Activated CD4-positive, alpha-beta T cell treated with anti-CD3 and anti-CD28 coated beads, Interleukin-2, amount 50 U/mL, for 1 hour (primary cell): ENCODE results near the gene RIN3.

Experiments used
- DNase-seq: peaks from one replicate; pipeline ENCODE4 v3.0.0-alpha.2; 2020

RIN3 gene

DNA sequence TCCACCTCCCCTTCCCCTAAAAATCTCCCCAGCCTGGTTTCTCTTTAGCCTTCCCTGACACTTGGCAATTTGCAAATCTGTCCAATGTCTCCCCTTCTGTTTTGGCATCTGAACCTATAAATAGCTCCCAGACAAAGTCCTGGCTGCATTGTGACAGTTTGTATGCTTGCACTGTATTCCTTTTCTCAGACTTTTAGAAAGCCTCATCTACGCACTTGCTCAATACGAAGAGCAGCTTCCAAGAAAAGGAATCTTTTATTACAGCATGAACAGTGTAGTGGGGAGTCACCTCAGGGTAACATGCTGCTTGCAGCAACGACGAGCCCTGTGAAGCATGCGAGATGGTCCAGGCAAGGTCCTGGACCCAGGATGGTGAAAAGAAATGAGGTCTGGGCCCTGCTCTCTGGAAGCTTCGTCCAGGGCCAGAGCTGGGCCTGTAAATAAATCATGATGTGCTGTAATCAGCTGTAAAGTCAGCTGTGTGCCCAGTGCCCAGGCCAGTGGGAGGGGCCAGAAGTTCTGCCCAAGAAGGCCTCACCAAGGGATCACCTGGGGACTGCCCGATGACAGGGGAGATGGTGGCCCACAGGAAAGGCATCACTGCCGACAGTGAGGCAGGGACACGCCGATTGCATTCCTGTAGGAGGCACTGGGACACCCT lies 88.3 kb downstream of the RIN3 start:
- no peak for DNase-seq

DNA sequence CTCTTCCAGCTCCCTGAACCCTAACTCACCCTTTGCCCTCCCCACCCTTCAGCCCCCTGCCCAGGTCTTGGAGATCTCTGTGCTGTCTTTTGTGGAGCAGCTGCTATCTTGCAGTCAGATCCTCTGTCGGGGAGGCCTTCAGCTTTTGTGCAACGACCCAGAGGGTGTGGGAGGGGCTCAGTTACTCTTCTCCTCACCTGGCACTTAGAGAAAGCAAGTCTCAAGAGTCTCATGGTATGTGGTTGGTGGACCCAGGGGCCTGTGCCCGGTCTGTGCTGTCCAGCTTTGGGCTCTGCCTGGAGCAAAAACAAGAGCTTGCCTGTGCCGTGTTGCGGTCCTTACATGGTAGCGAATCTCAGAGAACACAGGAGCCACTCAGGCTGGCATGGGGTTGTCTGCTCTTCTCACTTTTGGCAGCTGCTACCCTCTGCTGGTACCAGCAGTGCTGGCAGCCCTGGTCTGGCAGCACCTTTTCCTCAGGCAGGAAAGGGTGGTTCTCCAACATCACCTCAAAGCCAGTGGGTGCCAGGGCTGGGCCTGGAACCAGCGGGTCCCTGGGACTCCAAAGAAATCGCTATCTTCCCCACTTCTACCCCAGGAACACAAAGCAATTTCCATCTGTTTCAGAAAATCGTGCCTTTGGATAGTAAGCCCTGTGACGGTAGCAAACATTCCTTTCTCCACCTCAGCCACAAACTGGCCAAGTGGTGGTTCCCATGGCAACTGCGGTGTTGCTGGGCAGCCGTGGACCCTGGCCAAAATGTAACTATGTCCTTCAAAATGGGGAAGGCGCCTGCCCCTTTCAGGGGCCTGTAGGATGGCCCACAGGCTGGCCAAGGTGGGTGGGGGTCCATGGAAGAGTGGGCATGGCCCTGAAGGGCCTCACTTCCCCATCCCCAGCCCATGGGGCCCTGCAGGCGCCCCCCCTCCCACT lies 90.0 kb downstream of the RIN3 start:
- DNase-seq = peak; percentile 53

DNA sequence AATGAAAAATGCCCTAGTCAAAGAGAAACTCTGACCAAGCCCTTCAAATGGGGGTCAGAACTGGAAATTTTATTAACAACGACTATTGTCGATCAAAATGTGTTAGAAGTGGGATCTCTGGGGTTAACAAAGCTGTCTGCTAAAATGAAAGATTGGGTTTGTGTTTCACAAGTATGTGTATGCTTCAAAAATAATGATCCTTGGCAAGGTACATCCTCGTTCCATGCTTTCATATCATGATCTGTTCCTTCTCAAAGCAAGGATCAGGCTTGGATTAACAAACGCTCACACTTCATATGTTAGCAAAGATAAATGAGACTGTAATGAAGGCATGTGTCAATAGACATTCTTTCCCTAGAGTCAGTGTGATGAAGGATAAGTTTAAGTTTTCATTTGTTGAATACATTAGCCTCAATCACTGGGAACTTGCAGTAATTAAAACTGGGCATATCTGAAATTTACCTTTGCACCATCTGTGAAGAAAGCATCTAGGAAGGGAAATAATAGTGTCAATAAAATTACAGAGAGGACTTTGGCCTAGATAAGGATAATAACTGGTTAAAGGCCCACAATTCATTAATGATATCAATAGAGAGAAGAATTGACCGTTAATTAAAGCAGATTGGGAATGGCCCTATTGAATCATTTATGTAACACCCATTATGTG lies 91.8 kb downstream of the RIN3 start:
- no peak for DNase-seq

DNA sequence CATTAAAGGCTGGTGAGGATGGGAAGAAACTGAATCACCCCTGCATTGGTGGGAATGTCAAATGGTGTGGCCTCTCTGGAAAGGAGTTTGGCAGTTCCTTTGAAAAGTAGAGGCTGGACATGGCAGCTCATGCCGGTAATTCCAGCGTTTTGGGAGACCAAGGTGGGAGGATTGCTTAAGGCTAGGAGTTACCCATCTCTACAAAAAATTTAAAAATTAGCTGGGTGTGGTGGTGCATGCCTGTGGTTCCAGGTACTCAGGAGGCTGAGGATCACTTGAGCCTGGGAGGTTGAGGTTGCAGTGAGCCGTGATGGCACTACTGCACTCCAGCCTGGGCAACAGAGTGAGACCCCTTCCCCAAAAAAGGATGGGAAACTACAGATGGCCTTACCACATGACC lies 93.7 kb downstream of the RIN3 start:
- DNase-seq = no peak

DNA sequence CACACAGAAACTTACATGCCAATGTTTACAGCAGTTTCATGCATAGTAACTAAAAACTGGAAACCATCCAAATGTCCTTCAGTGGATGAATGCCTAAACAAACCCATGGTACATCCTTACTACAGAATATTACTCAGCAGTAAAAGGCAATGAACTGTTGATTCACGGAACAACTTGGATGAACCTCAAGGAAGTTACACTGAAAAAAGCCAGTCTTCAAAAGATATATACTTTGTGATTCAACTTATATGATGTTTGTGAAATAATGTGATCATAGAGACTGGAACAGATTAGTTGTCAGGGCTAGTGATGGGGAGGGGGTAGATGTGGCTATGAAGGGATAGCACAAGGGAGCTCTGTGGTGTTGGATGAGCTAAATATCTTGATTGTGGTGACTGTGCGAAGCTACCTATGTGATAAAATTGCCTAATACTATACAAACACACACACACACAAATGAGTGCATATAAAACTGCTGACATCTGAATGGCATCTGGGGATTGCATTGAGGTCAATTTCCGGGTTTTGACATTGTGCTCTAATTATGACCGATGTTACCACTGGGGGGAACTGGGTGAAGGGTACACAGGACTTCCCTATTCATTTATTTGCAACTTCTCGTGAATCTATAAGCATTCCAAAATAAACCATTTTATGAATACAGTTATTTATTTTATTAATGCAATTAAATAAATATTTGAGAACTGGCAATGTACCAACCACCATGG lies 94.3 kb downstream of the RIN3 start:
- DNase-seq = no peak

DNA sequence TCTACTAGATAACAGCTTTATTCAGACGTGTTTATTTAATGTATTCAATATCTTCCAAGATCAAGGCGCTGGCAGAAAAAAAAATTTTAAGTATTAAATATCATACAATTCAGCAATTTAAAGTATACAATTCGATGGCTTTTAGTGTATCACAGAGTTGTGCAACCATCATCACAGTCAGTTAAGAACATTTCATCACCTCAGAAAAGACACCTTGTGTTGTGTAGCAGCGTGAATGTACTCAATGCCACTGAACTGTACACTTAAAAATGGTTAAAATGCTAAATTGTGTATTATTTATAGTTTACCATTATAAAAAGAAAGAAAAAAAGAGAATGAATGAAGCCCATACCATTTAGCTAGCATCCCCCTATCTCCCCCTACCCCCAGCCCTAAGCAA lies 96.4 kb downstream of the RIN3 start:
- DNase-seq = no peak

DNA sequence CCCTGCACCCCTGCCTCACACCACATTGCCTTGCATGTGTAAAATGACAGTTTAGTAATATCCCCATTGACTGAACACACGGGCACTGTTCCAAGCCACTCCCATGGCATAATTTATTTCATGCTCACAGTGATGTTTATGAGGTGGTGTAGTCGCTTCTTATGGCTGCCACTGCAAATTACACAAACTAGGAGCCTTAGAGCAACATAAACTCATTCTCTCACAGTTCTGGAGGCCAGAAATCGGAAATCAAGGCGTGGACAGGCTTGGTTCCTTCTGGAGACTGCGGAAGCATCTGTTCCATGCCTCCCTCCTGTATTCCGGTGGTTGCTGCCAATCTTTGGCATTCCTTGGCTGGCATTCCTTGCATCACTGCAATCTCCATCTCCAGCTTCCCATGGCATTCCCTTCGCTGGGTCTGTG lies 97.3 kb downstream of the RIN3 start:
- no peak for DNase-seq

DNA sequence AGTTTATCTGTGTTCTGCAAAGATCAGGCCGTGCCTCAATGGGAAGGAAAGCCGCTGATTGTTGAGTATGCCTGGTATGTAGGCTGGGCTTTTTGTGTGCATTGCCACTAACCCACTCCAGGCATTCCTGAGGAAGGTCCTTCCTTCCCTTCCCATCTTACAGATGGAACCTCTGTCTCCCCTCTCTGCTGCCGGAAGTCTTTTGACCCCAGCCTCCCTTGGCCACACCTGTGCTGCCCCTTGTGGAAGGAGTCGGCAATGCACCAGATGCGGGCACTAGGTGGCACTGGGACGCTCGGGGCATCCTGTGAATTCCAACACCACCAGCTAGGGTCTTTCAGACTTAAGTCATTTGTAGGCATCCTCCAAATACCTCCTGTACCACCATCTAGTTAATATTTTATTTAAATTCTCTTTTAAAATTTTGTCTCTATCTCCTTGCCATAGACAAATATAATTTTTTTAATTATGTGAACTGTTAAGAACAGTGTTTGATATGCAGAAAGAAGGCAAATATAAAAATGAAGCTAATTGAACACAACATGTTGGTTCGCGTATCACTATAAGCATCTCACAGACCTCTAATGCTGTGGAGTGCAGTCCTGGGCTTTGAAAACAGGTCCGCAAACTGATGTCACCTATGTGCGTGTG lies 99.6 kb downstream of the RIN3 start:
- DNase-seq = peak; percentile 68

DNA sequence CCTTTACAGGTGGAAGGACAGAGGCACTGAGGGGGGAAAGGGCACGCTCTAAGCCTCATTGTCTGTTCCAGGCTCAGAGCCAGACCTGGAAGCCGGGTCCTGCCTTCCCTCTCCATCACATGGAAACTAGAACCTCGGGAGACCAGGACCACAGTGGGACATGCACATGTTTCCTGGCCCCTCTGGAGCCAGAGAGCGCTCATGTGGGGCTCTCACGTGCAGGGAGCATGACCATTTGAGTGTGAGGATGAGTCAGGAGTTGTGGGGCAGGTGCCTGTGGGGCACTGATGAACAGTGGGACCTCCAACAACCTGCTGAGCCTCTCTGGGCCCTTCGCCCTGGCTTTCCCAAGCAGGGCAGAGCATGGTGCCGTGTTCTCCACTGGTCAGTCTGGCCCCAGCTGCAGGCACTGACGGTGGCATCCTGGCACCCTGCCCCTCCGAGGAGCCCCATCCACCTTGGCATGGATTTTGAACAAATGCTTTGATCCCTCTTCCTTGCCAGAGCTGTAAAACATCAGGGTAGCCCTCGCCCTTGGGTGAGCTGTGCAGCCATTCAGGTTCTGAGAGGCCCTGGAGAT lies 100.2 kb downstream of the RIN3 start:
- DNase-seq = no peak

DNA sequence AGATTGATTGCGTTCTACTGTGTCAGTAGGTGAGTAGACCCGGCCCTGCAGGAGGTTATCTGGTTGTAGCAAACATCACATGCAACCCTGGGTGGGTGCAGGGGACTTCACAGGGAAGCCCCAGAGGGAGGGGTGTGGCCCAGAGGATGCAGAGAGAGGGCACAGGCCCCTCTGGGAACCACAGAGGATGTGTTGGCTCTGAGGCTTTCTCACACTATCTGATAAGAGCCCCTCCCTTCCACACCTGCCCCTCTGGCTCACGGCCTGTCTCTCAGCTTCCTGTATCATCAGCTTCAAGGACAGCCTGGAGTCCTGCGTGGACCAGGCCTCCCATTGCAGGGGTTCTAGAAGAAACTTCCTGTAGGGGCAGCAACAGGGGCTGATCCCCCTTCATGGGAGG lies 101.9 kb downstream of the RIN3 start:
- DNase-seq = peak; percentile 53

DNA sequence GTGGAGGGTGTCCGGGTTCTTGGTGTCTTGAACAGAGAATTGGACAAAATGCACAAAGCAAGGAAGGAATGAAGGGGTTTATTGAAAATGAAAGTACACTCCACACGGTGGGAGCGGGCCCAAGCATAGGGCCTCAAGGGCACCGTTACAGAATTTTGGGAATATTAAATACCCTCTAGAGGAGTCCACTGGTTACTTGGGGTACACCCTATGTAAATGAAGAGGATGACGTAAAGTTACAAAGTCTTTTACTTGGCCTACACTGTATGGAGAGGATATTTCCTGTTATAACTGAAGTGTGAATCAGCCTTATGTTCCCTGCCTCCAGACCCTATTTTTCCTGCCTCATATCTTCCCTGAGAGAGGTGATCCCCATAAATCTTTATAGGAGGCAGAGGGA lies 102.6 kb downstream of the RIN3 start:
- no peak for DNase-seq

DNA sequence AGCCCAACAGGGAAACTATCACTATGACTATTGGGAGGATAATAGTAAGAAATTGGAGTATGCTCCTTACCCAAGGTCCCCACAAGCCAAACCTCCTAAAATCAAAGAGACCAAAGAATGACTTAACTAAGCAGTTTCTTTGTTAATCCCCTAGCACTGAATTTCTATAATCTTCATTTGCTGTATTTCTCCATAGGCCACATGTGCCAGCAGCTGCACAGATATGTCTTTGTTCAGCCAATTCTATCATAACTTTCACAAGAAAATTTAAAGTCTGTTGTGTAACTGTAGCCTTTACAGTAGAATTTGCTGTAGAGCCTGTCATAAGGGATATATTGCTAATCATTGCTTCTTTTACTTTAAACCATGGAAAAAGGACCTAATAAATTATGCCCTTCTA lies 104.0 kb downstream of the RIN3 start:
- no peak for DNase-seq

DNA sequence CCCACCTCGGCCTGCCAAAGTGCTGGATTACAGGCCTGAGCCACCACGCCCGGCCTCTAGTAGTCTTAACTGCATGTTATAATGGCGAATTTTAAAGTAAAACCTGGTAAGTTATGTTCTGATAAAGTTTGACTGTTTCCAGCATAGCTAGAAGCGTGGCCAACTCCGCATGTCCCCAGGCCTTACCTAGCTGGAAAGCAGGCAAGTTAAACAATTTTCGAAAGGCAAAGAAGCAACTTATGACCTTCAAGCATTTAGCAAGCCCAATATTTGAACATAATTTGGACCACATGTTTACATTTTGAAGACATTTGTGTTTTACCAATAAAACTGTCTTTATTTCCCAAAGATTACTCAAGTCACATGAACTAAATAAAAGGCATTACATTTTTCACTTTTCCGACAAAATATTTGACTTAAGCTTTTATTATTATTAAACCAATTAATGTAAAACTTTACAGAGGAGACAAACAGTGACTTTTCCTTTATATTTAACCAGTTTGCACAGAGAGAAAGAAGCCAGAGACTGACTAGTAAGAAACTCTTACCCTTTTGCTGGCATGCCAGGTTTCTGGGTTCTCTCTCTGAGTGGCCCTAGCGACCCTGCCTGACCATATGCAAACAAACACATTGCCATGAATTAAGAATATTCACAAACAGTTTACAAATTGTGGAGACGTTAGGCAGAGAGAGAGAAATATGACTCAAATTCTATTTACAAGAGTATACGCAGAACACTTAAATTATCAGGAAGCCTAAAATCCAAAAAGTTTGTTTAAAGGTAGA lies 106.3 kb downstream of the RIN3 start:
- no peak for DNase-seq

DNA sequence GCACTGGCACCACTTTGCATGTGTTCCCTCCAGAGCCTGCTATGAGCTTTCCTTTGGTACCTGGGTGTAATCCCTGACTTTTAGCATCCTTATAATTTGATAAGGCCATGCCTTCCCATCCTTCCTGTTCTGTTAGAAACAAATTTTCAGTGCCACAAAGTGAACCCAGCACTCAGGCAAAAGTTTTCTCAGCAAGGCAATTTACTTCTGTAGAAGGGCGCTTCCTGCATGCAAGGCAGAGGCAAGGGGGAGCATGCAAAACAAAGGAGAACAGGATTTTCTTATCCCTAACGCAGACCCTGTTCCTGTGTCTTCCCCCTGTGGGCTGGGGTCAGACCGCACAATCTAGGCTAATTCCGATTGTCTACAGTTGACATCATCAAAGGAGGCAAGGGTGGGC lies 108.7 kb downstream of the RIN3 start:
- no peak for DNase-seq

DNA sequence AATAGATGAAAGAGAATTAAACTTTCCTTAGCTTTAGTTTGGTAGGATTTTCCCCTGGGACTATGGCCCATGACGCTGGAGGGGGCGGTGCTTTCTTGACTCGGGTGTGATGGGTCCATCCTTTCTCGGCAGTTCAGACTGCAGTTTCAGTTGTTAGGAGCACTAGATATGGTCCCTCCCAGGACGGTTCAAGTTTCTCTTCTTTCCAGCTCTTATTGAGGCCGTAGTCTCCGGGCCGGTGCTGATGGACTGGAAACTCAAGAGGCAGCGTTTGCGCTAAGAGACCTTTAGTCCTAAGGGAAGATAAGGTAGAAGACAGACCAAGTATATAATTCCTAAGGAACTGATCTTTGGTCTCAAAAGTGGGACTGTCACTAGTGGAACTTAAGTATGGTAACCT lies 111.2 kb downstream of the RIN3 start:
- no peak for DNase-seq

DNA sequence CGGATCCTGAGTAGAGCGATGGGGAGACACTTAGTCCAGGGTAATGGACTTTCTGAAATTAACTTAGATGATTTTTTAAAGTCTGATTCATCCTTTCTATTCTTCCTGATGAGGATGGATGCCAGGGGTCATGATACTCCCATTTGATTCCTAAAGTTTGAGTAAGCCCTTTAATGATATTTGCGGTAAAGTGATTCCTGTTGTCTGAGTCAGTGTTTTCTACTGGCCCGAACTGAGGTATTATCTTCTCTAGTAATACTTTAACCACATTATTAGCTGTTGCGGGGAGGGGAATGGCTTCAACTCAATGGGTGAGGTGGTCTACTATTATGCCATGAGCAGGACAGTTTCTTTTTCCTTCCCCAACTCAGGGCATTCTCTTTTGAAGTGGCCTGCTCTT lies 111.6 kb downstream of the RIN3 start:
- DNase-seq = no peak

DNA sequence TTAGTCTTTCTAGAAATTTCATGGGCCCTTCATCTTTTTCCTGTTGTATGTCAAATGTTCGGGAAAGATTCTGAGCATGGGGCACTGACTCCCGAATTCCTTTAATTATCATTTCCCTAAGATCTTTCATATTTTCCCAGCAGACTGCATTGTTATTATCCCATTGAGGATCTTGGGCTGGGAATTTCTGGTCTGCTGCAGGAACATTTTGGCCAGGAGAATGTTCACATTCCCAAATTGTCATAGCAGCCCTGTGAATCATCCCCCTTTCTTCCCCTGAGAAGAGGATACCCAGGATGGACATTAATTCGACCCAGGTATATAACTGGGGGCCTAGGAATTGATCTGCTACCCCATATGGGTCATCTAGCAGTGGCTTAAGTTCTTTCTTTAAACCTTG lies 112.5 kb downstream of the RIN3 start:
- no peak for DNase-seq

DNA sequence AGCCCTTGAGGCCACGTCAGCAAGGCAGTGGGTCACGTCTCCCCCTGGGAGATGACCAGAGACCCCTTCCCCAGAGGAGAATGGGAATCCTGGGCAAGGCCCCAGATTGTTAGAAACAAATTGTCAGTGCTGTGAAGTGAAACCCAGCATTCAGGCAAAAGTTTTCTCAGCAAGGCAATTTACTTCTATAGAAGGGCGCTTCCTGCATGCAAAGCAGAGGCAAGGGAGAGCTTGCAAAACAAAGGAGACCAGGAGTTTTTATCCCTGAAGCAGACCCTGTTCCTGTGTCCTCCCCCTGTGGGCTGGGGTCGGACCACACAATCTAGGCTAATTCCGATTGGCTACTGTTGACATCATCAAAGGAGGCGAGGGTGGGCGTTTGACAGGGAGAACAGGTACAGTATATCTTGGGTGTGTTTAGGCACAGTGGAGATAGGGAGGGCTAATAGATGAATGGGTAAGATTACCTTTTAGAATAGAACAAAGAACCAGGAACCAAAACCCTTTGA lies 114.2 kb downstream of the RIN3 start:
- no peak for DNase-seq

DNA sequence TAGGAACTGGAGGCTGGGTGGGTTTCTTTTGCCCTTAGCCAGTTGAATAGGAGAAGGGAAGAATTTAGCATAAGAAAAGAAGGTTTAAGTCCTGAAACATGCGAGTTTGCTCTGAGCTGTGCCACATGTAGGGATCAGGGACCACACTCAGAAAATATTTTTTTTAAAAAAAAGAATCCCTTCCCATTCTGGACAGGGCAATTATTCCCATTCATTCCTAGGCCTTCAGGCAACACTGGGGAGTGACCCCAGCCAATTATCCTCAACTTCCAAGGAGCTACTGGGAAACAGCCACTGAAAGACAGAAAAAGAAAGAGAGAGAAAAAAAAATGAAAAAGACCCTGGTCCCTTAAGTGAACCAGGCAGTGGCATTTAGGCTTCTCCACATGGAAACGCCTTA lies 115.1 kb downstream of the RIN3 start:
- no peak for DNase-seq

DNA sequence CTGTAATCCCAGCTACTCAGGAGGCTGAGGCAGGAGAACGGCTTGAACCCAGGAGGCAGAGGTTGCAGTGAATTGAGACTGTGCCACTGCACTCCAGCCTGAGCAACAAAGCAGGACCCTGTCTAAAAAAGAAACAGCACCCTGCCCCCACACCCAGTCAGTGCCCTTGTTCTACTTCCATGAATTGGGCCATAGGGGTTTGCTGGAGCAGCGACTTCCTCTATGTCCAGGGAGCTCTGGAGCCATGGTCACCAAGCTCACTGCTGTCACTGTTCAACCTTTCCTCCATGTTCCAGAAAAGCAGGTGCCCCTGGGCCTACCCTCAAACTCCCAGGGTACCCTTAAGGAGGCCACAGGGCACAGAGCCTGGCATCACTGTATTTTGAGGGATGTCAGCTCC lies 116.8 kb downstream of the RIN3 start:
- no peak for DNase-seq

DNA sequence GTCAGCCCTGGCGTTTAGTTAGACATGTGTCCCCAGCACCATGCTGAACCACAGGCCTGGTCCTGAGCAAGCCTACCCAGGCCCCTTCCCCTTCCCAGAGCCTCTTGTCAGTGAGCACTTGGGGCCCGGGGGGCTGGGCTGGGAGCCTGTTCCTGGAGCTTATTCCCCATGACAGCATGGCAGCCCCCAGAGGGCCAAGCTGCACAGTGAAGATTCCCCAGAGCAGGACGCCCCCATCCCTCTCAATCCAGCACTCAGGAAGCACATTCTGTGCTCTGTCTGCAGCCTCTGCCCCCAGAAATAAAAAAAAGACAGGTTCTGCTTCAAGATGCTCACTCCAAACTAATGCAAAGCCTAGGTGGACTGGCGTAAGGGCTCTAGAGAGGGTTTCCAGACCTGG lies 117.5 kb downstream of the RIN3 start:
- no peak for DNase-seq
